Stimulated activated naive CD4-positive, alpha-beta T cell (primary cell): ENCODE results near the gene TTN.

Experiments used
- DNase-seq, 6 experiments: peaks; one replicate each; lab custom pipeline; 2025; lab: John Stamatoyannopoulos, UW

Gene TTN

DNA sequence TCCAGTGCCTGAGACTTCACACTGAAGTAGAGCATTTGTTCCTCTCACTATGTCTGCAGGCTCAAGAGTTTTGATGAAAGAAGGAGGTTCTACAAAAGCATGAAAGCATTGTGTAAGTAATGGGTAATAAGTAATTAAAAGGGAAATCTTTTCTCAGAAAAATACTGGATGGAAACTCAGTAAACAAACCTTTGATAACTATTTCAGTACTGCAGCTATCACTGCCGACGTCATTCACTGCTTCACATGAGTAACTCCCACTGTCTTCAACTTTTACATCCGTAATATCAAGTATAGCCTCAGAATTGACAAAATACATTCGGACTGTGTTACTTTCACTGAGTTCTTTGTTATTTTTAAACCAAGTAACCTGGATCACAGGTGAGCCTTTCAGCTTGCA is 72.7 kb downstream of the TTN start:
- DNase-seq, result no peak

DNA sequence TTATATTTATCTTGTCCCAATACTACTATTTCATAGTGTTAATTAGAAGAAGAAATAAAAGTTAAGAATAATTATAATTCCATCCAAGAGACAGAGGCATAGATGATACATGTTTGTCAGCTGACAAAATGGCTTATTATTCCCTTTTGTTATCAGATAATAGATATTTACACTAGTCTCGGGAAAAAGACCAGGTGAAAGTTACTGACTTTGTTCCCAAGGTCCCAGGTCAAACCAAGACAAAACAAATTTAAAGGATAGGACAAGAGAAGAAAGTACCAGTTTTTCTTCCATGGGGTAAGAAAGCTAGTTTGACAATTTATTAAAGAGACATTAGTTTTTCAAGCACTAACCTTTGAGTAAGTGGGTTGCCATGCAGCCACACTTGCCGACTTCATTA is 73.2 kb downstream of the TTN start:
- no peak for DNase-seq

DNA sequence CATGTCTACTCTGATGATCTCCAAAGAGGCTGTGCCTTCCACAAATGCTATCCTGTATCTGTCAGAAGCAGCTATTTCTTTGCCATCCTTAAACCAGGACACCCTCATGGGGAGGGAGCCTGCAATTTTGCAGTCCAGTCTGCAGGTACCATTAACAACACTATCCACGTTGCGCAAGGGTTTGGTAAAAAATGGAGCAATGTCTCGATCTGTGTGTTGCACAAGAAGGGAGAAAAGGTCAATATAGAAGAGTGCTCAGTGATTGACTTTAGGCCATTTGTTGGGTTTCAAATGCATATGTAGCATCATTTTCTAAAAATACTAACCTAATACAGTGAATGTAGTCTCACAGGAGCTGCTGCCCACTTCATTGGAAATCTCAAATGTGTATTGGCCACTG is 74.3 kb downstream of the TTN start:
- no peak for DNase-seq

DNA sequence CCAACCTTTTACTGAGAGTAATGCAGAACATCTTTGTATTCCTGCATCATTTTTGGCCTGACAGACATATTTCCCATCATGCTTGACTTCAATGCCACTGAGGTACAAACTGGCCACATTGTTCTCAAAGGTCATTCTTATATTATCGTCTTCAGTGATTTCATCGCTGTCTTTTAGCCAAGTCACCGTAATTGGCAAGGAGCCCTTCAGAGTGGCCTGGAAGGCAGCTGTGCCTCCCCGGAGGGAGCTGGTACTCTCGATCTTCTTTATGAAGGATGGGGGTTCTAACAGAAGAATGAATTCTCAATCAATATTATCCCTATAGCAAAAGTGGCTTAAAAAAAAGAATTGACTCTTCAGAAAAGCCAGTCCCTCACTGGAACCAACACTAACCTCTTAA is 75.9 kb downstream of the TTN start:
- no peak for DNase-seq

DNA sequence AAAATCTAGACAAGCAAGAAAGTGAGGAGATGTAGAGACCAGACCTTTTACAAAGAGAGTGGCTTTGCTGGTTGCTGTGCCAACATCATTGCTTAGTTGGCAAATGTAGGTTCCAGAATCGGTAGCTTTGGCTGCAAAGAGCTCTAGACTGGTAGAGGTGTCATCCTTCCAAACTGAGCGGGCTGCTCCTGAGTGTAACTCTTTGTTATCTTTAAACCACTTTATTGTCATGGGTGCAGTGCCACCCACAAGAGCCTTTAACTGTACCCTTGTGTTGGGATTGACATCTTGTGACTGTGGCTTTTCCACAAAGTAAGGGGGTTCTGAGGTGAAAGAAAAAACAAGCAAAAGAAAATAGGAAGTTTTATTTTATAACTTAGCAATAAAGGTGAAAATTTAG is 77.2 kb downstream of the TTN start:
- DNase-seq, result no peak

DNA sequence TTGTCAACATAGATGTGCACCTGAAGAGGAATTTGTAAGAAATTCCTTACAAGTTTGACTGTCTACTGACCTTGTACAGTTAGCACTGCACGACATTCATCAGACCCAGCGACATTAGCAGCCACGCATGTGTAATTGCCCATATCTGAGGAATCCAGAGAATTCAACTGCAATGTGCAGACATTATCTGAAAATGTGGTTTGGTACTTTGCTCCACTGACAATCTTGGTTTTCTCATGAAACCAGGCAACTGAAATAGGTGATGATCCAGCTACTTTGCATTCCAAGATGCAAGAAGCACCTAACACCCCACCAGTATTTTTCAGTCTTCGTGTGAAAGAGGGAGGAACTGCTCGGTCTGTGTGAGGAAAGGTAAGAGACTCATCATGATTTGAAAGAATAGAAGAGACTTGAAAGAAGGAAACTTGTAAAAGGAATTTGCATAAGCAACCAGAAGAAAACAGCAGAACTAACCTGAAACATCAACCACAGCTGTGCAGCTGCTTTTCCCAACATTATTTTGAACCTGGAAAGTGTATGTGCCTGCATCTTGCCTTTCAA is 83.4 kb downstream of the TTN start:
- DNase-seq, result no peak

DNA sequence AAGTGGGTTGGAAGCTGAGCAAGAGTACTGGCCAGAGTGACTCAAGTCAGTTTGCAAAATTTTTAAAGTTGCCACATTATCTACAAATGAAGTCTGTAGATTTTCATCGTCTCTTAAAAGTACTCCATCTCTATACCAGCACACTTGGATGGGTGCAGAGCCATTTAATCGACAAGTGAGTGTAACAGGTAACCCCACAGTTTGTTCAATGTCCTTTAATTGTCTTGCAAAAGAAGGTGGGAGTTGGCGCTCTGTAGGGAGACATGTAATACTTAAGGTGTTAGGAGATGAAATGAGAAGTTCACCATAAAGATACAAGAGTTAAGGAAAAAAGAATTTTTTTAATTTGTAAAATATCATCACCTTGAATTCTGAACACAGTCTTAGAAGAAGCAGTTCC is 84.9 kb downstream of the TTN start:
- no peak for DNase-seq

DNA sequence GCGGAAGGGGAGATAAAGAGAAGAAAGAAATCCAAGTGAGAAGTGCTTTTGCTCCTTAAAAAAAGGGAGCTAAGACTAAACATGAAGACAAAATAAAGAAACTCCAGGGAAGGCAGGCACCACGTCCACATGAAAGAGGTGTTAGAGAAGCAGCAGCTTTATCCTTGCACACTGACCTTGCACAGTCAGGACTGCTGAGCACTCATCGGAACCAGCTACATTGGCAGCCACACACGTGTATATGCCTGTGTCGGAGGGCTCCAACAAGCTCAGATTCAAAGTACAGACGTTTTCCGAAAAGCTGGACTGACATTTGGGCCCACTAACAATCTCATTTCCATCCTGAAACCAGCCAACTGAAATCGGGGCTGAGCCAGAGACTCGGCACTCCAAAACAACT is 88.2 kb downstream of the TTN start:
- DNase-seq, result no peak

DNA sequence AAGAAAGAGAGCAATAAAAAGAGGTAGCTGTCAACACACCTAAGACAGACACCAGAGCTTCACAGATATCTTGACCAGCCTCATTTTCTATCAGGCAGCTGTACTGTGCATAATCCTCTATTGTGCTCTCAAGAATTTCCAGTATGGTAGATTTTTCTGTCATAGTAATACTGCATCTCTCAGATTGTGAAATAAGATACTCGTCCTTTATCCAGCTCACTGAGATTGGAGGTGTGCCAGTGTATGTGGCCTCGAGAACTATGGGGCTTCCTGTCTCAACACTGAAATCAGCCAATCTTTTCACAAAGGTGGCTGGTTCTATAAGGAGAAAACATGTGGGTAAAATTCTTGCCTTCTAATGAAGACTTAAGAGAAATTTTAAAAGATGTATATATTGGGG is 88.9 kb downstream of the TTN start:
- DNase-seq, result no peak

DNA sequence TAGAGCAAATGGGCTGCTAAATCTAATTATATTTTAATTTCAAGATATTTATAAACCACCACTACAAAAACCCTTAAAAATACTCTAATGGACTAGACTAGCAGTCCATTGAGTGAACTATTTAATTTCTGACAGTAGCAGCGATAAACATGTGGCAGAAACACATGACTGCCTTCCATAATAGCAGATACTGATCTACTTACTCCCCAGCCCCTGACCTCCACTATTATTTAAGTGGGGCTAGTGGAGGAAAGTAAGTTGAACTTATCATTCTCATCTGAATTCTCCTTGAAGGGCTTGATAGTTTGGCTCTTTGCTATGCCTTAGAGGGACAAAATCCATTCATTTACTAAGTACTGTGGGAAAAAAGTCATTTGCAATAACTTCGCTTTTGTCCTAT is 90.8 kb downstream of the TTN start:
- DNase-seq, result no peak

DNA sequence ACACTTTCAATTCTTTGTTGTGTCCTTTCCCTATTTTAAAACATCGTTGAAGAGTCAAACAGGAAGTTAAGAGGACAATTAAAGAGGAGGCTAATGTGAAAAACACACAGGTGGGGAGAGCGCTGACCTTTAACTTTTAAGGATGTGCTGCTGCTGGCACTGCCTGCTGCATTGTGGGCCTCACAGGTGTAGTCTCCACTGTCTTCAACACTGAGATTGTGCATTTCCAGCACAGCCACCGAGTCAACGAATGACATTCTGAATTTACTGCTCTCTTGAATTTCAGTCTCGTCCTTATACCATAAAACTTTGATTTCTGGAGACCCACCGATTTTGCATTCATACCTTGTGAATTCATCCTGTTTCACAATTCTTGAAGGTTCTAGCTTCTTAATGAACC is 91.9 kb downstream of the TTN start:
- no peak for DNase-seq

DNA sequence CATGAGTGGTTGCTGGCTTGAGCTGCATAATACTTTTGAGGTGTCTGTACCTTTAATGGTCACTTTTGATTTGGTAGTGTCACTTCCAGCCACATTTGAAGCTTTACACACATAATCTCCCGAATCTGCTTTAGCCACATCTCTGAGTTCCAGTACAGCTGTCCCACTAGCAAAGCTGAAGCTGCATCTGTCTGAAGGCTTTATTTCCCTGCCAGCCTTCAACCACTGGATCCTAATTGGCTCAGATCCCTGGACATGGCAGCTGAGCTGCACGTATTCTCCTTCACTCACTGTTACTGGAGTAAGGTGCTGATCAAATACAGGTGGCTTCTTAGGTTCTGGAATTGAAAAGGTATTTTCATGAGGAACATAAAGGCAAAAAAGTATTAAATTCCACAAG is 99.7 kb downstream of the TTN start:
- DNase-seq, result no peak

DNA sequence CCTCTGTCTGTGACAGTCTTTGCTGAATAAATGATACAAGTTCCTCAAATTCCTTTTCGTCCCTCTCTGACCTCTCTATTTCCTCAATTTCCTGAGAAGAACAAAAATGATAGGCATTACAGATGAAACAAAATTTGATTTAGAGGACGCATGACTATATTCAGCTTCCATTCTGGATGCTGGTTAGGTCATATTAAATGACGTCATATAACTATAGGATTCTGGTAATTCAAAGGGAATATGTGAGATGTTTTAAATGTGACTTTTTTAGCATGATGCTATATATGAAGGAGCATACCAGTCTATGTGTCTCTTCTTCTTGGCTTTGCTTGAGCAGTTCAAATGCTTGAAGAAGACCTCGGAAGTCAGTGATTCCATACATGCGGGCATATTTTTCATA is 102.3 kb downstream of the TTN start:
- DNase-seq, result no peak

DNA sequence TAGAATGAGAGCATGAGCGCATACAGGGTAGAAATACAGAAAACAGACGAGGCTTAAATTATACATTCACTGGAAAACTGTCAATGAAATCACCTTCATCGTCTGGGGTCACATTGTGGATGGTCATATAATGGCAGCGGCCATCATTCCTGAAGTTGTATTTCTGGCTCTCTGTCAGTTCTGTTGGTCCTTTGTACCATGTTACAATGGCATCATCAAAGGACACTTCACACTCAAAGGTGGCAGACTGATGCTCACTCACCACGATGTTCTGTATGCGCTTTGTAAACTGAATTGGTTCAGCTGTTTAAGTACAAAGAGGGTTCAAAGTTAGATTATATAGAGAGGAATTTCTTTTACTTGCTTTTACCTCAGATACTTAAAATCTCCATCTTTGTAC is 104.9 kb downstream of the TTN start:
- DNase-seq, result no peak

DNA sequence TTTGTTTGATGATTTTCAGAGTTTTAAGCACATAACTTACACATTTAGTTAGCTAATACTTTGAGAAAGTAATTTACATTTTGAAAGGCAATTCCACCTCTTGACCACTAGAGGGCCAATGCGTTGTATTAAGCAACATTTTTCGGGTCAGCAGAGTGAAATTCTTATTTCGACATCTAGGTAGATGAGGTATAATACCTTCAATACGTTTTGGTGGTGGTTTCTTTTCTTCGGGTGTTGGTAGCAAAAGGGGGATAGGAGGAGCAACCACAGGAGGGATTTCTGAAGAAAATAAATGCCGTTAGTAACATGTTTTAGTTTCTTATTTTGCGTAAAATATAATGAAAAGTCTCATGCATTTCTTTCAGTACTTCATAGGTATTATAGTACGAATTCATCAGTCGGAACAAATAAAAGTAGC is 106.3 kb downstream of the TTN start:
- DNase-seq, result peak in 2 of 6 experiments; percentile 13 to 38

DNA sequence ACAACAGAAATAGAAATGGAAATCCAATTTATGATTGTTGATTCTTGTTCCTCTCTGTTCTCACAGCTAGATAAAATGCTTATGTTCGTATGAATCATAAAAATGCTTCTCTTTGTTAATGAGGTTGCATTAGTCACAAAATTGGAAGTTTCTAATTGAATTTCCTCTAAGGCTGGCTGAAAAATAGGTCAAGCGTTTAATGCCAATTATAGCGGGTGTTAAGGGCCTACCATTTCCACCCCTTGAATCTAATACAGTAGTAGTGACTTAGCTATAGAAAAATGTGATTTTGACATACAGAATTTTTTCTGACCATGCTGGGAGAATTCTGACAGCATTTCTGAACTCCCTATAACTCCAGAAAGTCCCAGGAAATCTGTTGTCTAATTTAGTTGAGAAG is 107.1 kb downstream of the TTN start:
- no peak for DNase-seq

DNA sequence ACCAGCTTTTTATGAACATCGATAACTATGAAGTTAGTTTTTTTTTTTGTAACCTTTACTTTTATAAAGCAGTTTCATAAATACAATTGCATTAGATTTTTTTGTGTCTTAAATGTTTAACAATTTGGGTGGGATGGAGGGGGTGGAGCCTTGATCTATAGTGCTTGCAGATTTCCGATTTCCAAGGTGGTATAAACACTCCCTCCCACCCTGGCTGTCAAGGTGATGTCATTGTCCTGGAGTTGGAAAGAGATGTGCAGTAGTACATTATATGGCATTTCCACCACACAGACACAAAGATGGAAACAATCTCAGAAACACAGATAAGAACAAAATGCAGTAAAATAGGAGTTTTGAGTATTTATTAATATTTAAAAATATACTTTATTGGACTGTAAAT is 114.4 kb downstream of the TTN start:
- DNase-seq, result no peak

DNA sequence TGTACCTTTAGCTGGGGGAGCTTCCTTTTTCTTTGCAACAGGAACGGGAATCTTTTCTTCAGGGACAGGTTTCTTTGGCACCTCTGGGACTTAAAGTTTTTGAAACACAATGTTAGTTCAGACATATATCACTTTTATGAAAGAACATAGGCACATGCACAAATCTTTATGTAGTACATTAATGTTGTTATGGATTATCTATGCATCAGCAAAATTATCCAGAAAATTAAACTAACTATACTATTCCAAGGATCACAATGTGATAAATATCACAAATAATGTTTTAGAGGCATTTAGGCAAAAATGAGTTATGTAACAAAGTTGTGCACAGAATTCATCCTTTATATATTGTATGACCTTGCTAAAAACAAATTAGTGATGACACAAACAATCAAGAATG is 117.4 kb downstream of the TTN start:
- no peak for DNase-seq

DNA sequence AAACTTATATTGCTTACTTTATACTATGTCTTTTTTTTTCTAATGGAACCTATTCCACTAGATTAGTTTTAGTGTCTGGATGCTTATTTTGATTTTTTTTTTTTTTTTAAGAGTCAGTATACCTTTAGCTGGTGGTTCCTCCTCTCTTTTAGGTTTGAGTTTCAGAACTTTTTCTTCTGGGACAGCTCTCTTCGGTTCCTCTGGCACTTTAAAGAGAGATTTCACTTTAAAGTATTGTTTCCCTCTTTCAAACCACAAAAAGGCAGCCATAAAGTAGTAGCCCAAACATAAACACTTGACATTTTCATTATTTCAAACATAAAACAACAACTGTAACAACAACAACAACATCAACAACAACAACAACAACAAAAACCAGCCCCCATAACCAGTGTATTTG is 123.3 kb downstream of the TTN start:
- no peak for DNase-seq

DNA sequence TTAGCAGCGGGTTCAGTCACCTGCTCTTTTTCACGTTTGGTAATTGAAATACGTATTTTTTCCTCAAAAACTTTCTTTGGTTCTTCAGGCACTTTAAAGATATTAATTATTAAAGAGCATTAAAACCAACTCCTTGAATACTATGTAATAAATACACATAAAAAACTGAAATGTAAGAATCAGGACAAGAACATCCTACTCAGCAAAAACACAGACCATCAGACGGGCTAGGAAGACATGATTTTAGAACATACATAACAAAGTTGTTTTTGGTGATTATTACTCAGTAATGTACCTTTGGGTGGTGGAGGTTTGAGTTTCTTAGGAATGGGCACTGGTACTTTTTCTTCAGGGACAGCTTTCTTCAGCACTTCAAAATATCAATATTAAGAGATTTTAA is 126.1 kb downstream of the TTN start:
- no peak for DNase-seq

DNA sequence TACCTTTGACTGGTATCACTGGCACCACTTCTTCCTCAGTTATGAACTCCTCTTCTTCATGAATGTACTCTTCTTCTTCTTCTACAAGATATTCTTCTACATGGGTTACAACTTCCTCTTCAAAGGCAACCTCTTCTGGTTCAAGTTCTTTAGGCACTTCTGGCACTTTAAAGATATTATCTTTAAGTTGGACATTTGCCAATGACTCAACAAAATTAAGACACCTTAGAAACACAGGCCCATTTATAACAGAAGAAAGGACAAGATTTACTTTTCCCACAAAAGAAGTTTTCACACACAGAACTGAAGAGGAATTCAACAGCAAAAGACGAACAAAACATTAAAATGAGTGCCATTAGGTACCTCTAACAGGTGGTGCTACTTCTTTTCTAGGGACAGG is 127.3 kb downstream of the TTN start:
- DNase-seq, result no peak

DNA sequence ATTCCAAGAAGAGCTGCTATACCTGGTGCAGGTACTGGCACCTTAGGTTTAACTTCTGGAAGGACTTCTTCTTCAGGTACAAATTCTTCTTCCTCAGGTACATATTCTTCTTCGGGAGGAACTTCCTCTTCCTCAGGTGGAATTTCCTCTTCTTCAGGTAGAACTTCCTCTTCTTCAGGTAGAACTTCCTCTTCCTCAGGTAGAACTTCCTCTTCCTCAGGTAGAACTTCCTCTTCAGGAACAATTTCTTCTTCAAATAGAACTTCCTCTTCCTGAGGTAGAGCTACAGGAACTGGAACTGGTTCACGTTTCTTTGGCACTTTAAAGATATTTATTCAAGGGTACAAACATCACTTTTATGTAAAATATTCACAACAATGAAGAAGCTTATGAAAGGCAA is 129.6 kb downstream of the TTN start:
- no peak for DNase-seq

DNA sequence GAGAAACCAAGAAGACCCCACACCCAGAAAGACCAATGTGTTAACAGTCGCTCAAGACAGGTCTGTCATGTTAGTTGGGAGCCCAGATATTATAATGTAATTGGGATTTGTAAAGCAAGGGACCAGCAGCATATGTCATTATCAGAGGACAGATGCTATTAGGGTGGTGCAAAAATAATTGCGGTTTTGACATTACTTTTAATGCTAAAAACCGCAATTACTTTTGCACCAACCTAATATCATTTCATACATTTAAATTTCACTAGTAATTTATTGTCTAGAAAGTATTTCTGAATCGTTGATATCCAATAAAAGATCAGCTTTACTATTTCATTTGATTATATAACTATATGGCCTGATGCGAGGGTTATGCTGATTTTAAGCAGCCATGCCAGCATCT is 131.2 kb downstream of the TTN start:
- no peak for DNase-seq

DNA sequence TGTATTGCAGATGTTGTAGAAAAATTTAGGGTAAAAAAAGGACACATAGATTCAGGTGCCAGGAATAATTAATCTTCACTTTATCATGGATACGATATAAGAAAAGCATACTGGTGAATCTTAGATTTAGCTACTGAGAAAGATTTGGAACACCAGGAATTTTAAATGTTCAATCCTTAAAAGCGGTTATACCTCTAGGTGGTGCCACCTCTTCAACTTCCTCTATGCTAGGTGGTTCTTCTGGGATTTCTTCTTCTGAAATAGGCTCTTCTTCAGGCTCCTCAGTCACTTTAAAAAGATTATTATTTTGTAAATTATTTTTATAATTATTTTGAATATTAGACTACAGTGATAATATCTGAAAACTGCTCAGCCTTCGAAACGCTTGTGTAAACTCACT is 133.1 kb downstream of the TTN start:
- DNase-seq, result no peak

DNA sequence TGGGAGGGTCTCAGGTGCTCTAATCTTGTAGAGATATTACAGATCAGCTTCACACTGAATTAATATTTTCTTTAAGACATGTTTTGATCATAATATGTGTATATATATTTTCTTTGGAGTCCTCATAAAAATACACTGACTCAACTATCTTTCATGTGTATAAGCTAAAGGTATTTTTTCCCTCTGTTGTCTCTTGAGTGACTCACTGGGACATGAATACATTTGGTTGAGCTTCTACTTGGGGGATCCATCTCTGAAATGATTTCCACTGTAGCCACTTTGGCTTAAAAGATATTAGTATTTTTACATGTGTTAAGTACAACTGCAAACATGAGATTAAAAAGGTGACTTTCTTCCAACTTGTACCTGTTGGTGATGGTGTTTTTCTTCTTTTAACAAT is 140.8 kb downstream of the TTN start:
- DNase-seq, result no peak
